ENCODE measurements around the gene INF2.

Gene INF2

GRCh38 chr14:104677512-104678332 is 11.7 kb upstream of the INF2 start:
- peak overlapping the region; percentile 83 for H3K27ac Mint-ChIP-seq
- peaks cover 16% of the 10 kb centered on the region for H3K27me3 Mint-ChIP-seq (ENCODE audit: low read depth)
- H3K4me1 Mint-ChIP-seq (ENCODE audit: low read depth), result peaks cover 16% of the 10 kb centered on the region
- H3K9me3 Mint-ChIP-seq, result no peaks in the 10 kb centered on the region
- H3K4me3 Mint-ChIP-seq, result peak overlapping the region; percentile 68
- no peaks in the 10 kb centered on the region for H3K36me3 Mint-ChIP-seq (ENCODE audit: low read depth)

- Mint-ChIP-seq H3K9me3 (no peaks in the 10 kb centered on the region), H3K4me1 (ENCODE audit: low read depth) (peaks cover 16% of the 10 kb centered on the region), H3K27me3 (ENCODE audit: low read depth) (peaks cover 16% of the 10 kb centered on the region), H3K27ac (peak overlapping the region; percentile 31), H3K4me3 (peak overlapping the region; percentile 68), H3K36me3 (ENCODE audit: low read depth) (no peaks in the 10 kb centered on the region)
Measured at GRCh38 chr14:104678346-104678745, 11.1 kb upstream of the INF2 start.

GRCh38 chr14:104678901-104679705 is 10.3 kb upstream of the INF2 start:
- H3K9me3 Mint-ChIP-seq, result no peaks in the 10 kb centered on the region
- H3K27ac Mint-ChIP-seq, result no peak overlapping the region
- H3K36me3 Mint-ChIP-seq (ENCODE audit: low read depth), result no peaks in the 10 kb centered on the region
- H3K4me1 Mint-ChIP-seq (ENCODE audit: low read depth), result peaks cover 13% of the 10 kb centered on the region
- no peak overlapping the region for H3K4me3 Mint-ChIP-seq
- H3K27me3 Mint-ChIP-seq (ENCODE audit: low read depth), result peaks cover 13% of the 10 kb centered on the region

- H3K36me3 Mint-ChIP-seq (ENCODE audit: low read depth), result no peaks in the 10 kb centered on the region
Measured at GRCh38 chr14:104680056-104680805, 9.2 kb upstream of the INF2 start.

GRCh38 chr14:104680806-104681688 is 8.4 kb upstream of the INF2 start:
- Mint-ChIP-seq H3K4me3 (no peak overlapping the region), H3K9me3 (no peaks in the 10 kb centered on the region), H3K4me1 (ENCODE audit: low read depth) (peaks cover 19% of the 10 kb centered on the region), H3K27ac (no peak overlapping the region), H3K36me3 (ENCODE audit: low read depth) (no peaks in the 10 kb centered on the region), H3K27me3 (ENCODE audit: low read depth) (peaks cover 5% of the 10 kb centered on the region)

More at GRCh38 chr14:104680056-104680805, 9.2 kb upstream of the INF2 start:
- Mint-ChIP-seq H3K27me3 (ENCODE audit: low read depth) (peaks cover 10% of the 10 kb centered on the region), H3K27ac (peak overlapping the region; percentile 31), H3K9me3 (no peaks in the 10 kb centered on the region), H3K4me3 (peak overlapping the region; percentile 28), H3K4me1 (ENCODE audit: low read depth) (peaks cover 19% of the 10 kb centered on the region)

GRCh38 chr14:104681689-104682074 is 7.7 kb upstream of the INF2 start:
- Mint-ChIP-seq H3K4me3 (no peak overlapping the region), H3K27ac (no peak overlapping the region), H3K27me3 (ENCODE audit: low read depth) (peaks cover 5% of the 10 kb centered on the region), H3K36me3 (ENCODE audit: low read depth) (no peaks in the 10 kb centered on the region), H3K9me3 (no peaks in the 10 kb centered on the region), H3K4me1 (ENCODE audit: low read depth) (peaks cover 23% of the 10 kb centered on the region)

- H3K36me3 Mint-ChIP-seq (ENCODE audit: low read depth), result no peaks in the 10 kb centered on the region
- no peak overlapping the region for H3K27ac Mint-ChIP-seq
- peaks cover 5% of the 10 kb centered on the region for H3K27me3 Mint-ChIP-seq (ENCODE audit: low read depth)
- H3K4me3 Mint-ChIP-seq, result no peak overlapping the region
- no peaks in the 10 kb centered on the region for H3K9me3 Mint-ChIP-seq
- H3K4me1 Mint-ChIP-seq (ENCODE audit: low read depth), result peaks cover 23% of the 10 kb centered on the region
Measured at GRCh38 chr14:104682107-104682593, 7.3 kb upstream of the INF2 start.

GRCh38 chr14:104683653-104684448 is 5.6 kb upstream of the INF2 start:
- no peaks in the 10 kb centered on the region for H3K9me3 Mint-ChIP-seq
- no peak overlapping the region for H3K4me3 Mint-ChIP-seq
- H3K27ac Mint-ChIP-seq, result no peak overlapping the region
- peaks cover 5% of the 10 kb centered on the region for H3K27me3 Mint-ChIP-seq (ENCODE audit: low read depth)
- H3K4me1 Mint-ChIP-seq (ENCODE audit: low read depth), result peaks cover 29% of the 10 kb centered on the region
- no peaks in the 10 kb centered on the region for H3K36me3 Mint-ChIP-seq (ENCODE audit: low read depth)

GRCh38 chr14:104684449-104684821 is 5.0 kb upstream of the INF2 start:
- H3K36me3 Mint-ChIP-seq (ENCODE audit: low read depth), result no peaks in the 10 kb centered on the region
- H3K9me3 Mint-ChIP-seq, result no peaks in the 10 kb centered on the region
- H3K4me1 Mint-ChIP-seq (ENCODE audit: low read depth), result peaks cover 29% of the 10 kb centered on the region
- H3K27me3 Mint-ChIP-seq (ENCODE audit: low read depth), result peaks cover 5% of the 10 kb centered on the region
- no peak overlapping the region for H3K27ac Mint-ChIP-seq
- no peak overlapping the region for H3K4me3 Mint-ChIP-seq

- H3K27me3 Mint-ChIP-seq (ENCODE audit: low read depth), result peaks cover 5% of the 10 kb centered on the region
- peak overlapping the region; percentile 7 for H3K4me3 Mint-ChIP-seq
- no peaks in the 10 kb centered on the region for H3K36me3 Mint-ChIP-seq (ENCODE audit: low read depth)
- H3K27ac Mint-ChIP-seq, result peak overlapping the region; percentile 41
- peaks cover 29% of the 10 kb centered on the region for H3K4me1 Mint-ChIP-seq (ENCODE audit: low read depth)
- H3K9me3 Mint-ChIP-seq, result no peaks in the 10 kb centered on the region
Measured at GRCh38 chr14:104685216-104685997, 4.0 kb upstream of the INF2 start.

GRCh38 chr14:104685998-104686610 is 3.3 kb upstream of the INF2 start:
- peaks cover 33% of the 10 kb centered on the region for H3K4me1 Mint-ChIP-seq (ENCODE audit: low read depth)
- peaks cover 5% of the 10 kb centered on the region for H3K27me3 Mint-ChIP-seq (ENCODE audit: low read depth)
- H3K27ac Mint-ChIP-seq, result peak overlapping the region; percentile 46

More at GRCh38 chr14:104685998-104686610, 3.3 kb upstream of the INF2 start:
- Mint-ChIP-seq H3K9me3 (no peaks in the 10 kb centered on the region), H3K4me3 (peak overlapping the region; percentile 42), H3K36me3 (ENCODE audit: low read depth) (no peaks in the 10 kb centered on the region)
